Endothelial cell (in vitro differentiated cells): ENCODE measurements around the gene CACTIN. TPM values are rescaled to one million over a fixed set of nuclear protein-coding genes. Genes with fewer than 3 reads are reported as not detected.

Experiments
- DNase-seq: peaks from one replicate; pipeline ENCODE4 v3.0.0; 2021; ENCODE audit warnings: low spot score
- H3K27ac Mint-ChIP-seq: one replicate; pipeline ENCODE4 v1.8.0; 2021; ENCODE audit warnings: mixed read lengths, inconsistent platforms; ENCODE audit not compliant: unreplicated experiment
- H3K27me3 Mint-ChIP-seq: one replicate; pipeline ENCODE4 v1.8.0; 2021; ENCODE audit warnings: mild to moderate bottlenecking, moderate library complexity, mixed read lengths, inconsistent platforms; ENCODE audit not compliant: unreplicated experiment
- H3K36me3 Mint-ChIP-seq: one replicate; pipeline ENCODE4 v1.8.0; 2021; ENCODE audit warnings: mild to moderate bottlenecking, low read depth, mixed read lengths, inconsistent platforms; ENCODE audit not compliant: unreplicated experiment
- H3K4me1 Mint-ChIP-seq: one replicate; pipeline ENCODE4 v1.8.0; 2021; ENCODE audit warnings: mild to moderate bottlenecking, mixed read lengths, inconsistent platforms; ENCODE audit not compliant: unreplicated experiment
- H3K4me3 Mint-ChIP-seq: one replicate; pipeline ENCODE4 v1.8.0; 2021; ENCODE audit warnings: mild to moderate bottlenecking, mixed read lengths, inconsistent platforms; ENCODE audit not compliant: unreplicated experiment
- H3K9me3 Mint-ChIP-seq: one replicate; pipeline ENCODE4 v1.8.0; 2021; ENCODE audit warnings: mixed read lengths, inconsistent platforms; ENCODE audit not compliant: unreplicated experiment
- total RNA-seq: library from RNA; stranded (reverse); fragmentation: NEBNext Ultra II Directional; extraction: Animal tissue kit (Norgen Biotek cat#: 25700); gene quantifications from one replicate; pipeline ENCODE4 v1.2.1, GENCODE V29; 2021; ENCODE audit not compliant: unreplicated experiment
- TF ChIP-seq, protein P1 (sequence below): fragments of 200-600 bp; sonication (generic); IDR thresholded peaks from one replicate; pipeline ENCODE4 v1.5.0; 2021; ENCODE audit warnings: antibody characterized with exemption; ENCODE audit not compliant: unreplicated experiment

Gene CACTIN
- total RNA-seq, 1 donor from 2014 or later: 31.8 TPM

DNA sequence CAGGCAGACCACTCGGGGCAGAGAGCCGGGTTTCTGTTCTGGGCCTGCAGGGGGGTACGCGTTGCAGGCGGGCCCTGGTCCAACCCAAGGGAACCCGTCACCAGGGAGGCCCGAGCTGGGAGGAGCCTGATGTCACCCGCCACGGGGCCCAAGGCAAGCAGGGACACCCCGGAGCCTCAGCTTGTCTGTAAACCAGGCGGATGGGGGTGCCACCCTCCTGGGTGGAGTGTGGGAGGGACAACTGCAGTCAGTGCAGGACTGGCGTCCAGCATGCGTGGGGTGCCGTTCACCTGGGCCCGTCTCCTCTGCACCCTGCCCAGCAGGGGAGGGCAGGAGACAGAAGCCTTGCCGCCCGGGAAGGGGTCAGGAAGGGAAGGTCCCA, 7.0 kb downstream of the CACTIN start:
- no peak for DNase-seq
- H3K4me1 Mint-ChIP-seq: no peaks in the 10 kb centered on the region
- H3K4me3 Mint-ChIP-seq: no peak overlapping the region
- TF ChIP-seq, protein P1, sequence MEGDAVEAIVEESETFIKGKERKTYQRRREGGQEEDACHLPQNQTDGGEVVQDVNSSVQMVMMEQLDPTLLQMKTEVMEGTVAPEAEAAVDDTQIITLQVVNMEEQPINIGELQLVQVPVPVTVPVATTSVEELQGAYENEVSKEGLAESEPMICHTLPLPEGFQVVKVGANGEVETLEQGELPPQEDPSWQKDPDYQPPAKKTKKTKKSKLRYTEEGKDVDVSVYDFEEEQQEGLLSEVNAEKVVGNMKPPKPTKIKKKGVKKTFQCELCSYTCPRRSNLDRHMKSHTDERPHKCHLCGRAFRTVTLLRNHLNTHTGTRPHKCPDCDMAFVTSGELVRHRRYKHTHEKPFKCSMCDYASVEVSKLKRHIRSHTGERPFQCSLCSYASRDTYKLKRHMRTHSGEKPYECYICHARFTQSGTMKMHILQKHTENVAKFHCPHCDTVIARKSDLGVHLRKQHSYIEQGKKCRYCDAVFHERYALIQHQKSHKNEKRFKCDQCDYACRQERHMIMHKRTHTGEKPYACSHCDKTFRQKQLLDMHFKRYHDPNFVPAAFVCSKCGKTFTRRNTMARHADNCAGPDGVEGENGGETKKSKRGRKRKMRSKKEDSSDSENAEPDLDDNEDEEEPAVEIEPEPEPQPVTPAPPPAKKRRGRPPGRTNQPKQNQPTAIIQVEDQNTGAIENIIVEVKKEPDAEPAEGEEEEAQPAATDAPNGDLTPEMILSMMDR: no peak
- H3K36me3 Mint-ChIP-seq: peaks cover 8% of the 10 kb centered on the region
- no peaks in the 10 kb centered on the region for H3K9me3 Mint-ChIP-seq
- peaks cover 4% of the 10 kb centered on the region for H3K27me3 Mint-ChIP-seq
- no peak overlapping the region for H3K27ac Mint-ChIP-seq

DNA sequence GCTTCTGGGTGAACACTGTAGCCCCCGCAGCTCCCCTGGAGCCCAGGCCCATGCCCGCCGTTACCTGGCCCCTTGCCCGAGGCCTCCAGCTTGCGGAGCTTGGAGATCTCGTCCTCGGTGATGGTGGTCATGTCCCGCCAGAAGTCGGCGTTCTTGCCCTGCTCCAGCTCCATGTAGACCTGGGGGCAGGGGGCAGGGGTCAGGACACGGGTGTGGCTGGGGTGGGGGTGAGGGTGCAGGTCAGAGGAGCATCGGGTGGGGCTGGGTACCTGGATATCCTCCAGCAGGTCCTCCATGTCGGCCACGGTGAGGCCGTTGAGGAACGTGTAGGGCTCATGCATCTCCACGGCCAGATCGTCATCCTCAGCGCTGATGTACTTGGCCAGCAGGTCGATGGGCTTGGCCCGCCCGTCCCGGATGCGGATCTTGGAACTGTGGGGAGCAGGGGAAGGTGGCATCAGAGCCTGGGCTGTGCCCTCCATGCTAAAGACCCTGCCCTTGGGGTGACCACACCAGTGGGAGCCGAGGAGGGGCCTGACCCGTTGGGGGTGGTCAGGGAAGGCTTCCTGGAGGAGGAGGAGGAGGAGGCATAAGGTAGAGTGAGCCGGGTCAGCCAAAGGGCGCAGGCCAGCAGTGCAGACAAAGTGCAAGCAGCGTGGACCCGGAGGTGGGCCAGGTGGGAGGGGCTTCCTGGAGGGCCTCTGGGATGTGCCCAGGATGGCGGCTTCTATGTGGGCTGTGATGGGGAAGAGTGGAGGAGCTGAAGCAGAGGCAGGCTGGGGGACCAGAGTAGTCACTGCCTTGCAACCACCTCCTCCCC, 7.6 kb downstream of the CACTIN start:
- TF ChIP-seq, protein P1: no peak
- peaks cover 4% of the 10 kb centered on the region for H3K27me3 Mint-ChIP-seq
- no peak overlapping the region for H3K4me3 Mint-ChIP-seq

DNA sequence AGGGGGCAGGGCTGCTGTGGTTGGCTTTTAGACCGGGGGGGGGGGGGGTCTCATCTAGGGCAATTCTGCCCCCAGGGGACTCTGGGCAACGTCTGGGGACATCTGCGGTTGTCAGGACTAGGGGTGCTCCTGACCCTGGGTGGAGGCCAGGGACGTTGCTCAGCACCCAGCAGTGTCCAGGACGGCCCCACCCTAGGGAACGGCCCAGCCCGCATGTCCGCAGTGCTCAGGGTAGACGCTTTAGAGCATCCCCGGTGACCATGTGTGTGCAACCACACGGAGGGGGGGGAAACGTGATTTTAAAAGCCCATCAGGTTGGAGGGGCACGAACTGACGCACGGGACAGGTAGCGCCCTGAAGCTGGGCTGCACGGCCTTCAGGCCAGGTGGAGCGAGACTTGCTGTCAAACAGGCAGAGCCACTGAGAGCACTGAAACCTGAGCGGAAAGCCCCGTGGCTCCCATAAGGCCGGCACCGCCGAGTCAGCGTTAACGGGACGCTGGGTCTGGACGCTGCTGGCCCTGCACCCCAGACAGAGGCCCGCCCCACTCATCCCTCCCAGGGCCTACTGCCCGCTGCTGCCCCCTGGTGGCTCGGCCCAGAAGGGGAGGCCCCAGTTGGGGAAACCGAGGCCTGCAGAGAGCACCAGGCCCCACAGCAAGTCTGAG, 8.3 kb downstream of the CACTIN start:
- Mint-ChIP-seq H3K27ac (no peak overlapping the region), H3K4me1 (no peaks in the 10 kb centered on the region), H3K9me3 (no peaks in the 10 kb centered on the region), H3K36me3 (peaks cover 8% of the 10 kb centered on the region), H3K4me3 (no peak overlapping the region), H3K27me3 (peaks cover 8% of the 10 kb centered on the region)
- TF ChIP-seq, protein P1: peak; percentile 93
- peak; percentile 67 for DNase-seq

More for the DNA sequence above, 7.6 kb downstream of the CACTIN start:
- H3K4me1 Mint-ChIP-seq: no peaks in the 10 kb centered on the region
- H3K9me3 Mint-ChIP-seq: no peaks in the 10 kb centered on the region
- H3K36me3 Mint-ChIP-seq: peaks cover 8% of the 10 kb centered on the region
- no peak for DNase-seq
- H3K27ac Mint-ChIP-seq: no peak overlapping the region

DNA sequence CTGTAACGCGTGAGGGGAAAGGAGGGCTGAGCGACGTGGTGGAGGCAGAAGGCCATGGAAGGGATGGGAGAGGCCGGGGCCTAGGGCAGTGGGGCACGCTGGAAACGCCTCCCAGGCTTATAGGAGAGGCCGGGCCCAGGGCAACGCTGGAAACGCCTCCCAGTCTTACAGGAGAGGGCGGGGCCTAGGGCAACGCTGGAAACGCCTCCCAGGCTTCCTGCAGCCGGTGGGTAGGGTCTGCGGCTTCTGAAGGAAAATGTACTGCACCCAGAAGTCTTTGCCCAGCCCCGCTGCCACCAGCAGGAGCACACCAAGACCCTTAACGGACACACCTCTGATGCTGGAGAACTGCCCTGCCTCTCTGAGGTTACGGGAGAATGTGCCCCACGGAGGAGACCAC, 9.1 kb downstream of the CACTIN start:
- Mint-ChIP-seq H3K4me1 (no peaks in the 10 kb centered on the region), H3K27ac (peak overlapping the region; percentile 42), H3K27me3 (peaks cover 6% of the 10 kb centered on the region), H3K4me3 (no peak overlapping the region), H3K9me3 (no peaks in the 10 kb centered on the region), H3K36me3 (peaks cover 4% of the 10 kb centered on the region)
- TF ChIP-seq, protein P1: no peak
- DNase-seq: no peak
